ENCODE measurements around the gene RASA2.
"Not testable (repeated sequence)": the region's sequence is repeated elsewhere in the genome, so short reads cannot be mapped to it uniquely, and the experiment has no call there.

RASA2 gene

DNA sequence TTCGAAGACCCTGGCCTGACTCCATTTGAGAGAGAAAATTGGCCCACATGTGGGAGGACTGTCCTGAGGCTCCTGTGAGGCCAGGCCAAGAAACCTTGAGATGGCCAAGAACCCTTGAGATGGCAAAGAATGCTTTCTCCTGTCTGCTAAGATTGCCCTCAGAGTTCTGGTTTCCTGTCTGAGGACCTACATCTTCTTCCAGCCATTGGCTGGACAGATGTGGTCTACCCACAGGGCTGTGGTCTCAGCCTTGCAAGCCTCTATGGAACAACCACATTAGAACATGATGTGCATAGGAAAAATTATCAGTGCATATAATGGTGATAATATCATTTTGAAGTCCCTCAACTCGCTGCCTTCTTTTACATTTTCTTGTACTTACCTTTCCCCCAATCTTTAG, 10.8 kb upstream of the RASA2 start:
- TF ChIP-seq, protein P1, sequence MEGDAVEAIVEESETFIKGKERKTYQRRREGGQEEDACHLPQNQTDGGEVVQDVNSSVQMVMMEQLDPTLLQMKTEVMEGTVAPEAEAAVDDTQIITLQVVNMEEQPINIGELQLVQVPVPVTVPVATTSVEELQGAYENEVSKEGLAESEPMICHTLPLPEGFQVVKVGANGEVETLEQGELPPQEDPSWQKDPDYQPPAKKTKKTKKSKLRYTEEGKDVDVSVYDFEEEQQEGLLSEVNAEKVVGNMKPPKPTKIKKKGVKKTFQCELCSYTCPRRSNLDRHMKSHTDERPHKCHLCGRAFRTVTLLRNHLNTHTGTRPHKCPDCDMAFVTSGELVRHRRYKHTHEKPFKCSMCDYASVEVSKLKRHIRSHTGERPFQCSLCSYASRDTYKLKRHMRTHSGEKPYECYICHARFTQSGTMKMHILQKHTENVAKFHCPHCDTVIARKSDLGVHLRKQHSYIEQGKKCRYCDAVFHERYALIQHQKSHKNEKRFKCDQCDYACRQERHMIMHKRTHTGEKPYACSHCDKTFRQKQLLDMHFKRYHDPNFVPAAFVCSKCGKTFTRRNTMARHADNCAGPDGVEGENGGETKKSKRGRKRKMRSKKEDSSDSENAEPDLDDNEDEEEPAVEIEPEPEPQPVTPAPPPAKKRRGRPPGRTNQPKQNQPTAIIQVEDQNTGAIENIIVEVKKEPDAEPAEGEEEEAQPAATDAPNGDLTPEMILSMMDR (IDR thresholded peaks at IDR 0.05; ENCODE audit: low read depth, low read length), result no peak
- DNase-seq (ENCODE audit: extremely low read depth, low read depth), result no peak

DNA sequence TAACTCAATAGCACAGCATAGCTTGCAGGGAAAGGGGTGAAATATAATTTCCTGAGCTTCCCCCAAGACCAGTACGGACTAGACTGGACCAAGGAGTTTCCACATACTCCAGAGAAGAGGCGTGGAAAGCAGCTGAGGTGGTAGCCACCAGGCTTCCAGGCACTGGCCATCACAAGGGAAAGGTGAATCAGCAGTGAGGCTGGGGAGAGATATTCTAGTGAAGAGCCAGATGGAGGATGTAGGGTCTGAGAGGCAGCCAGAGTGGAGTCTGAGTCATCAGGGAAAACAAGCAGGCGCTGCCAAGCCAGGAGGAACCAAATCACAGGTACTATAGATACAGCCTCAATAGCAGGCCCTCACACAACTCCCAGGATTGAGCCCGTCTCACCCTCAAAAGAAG, 9.6 kb upstream of the RASA2 start:
- TF ChIP-seq, protein P1 (IDR thresholded peaks at IDR 0.05; ENCODE audit: low read depth, low read length), result no peak
- no peak for DNase-seq (ENCODE audit: extremely low read depth, low read depth)

DNA sequence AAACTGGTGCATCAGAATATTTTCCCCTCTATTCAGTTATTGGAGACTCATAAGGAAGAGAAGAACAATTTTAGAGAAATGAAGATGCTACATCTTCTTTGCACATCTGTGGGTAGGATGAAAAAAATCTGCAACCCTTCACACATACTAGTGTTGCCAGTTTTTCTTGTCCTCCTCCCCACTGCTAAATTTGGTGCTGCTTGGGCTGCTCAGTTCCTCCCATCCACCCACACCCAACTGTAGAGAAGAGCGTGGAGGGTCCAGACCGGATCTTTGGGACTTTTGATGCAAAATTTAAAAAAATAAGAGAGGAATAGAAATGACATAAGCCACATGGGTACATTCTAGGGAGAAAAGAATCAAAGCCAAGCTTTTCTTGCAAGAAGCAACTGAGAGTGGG, 8.7 kb upstream of the RASA2 start:
- TF ChIP-seq, protein P1 (IDR thresholded peaks at IDR 0.05; ENCODE audit: low read depth, low read length), result no peak
- no peak for DNase-seq (ENCODE audit: extremely low read depth, low read depth)

DNA sequence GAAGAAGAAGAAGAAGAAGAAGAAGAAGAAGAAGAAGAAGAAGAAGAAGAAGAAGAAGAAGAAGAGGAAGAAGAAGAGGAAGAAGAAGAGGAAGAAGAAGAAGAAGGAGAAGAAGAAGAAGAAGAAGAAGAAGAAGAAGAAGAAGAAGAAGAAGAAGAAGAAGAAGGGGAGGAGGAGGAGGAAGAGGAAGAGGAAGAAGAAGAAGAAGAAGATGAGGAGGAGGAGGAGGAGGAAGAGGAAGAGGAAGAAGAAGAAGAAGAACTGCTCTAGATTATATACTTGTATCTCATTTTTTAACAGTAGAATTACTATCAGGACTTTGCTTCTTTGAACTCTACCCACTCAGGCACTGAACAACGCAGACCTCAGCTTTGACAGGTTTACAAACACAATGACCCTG, 8.0 kb upstream of the RASA2 start:
- DNase-seq (ENCODE audit: extremely low read depth, low read depth), result not testable (repeated sequence)

DNA sequence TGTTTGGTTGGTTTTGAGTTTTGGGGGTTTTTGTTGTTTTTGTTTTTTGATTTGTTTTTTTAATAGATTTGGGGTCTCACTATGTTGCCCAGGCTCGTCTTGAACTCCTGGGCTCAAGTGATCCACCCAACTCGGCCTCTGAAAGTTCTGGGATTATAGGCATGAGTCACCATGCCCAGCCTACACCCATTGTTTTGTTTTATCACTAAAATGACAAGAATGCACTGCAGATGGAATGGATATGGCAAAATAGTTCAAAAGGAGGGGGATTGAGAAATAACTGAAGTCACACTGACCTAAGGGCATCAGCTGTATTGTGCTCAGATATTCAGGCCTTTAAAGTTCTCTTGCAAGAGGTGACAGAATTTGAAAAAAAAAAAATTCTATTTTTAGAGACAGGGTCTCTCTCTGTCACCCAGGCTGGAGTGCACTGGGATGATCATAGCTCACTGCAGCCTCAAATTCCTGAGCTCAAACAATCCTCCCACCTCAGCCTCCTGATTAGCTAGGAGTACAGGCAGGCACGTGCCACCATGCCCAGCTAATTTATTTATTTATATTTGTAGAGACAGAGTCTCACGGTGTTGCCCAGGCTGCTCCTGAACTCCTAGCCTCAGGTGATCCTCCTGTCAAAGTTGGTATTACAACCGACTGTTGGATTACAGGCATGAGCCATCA, 4.4 kb upstream of the RASA2 start:
- DNase-seq (ENCODE audit: extremely low read depth, low read depth), result peak; percentile 61
- TF ChIP-seq, protein P1 (IDR thresholded peaks at IDR 0.05; ENCODE audit: low read depth, low read length), result no peak

DNA sequence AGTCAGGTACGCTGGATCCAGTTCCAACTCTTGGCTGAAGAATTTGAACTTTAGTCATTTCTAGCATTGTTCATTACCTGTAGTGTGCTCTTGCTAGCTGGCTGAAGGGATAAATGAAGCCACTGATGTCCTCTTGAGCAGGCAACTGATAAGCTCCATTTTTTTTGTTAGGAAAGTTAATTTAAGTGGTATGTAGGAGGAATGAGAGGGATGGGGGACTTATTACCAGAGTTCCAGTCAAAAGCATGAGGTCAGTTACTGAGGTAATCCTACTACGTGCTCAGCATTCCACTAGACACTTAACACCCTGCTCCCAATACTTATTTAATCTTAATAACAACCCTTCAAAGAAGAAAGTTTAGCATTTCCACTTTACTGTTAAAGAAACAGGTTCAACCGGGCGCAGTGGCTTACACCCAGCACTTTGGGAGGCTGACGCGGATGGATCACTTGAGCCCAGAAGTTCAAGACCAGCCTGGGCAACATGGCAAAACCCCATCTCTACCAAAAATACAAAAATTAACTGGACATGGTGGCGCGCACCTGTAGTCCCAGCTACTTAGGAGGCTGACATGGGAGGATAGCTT, 2.0 kb upstream of the RASA2 start:
- TF ChIP-seq, protein P1 (IDR thresholded peaks at IDR 0.05; ENCODE audit: low read depth, low read length), result no peak
- no peak for DNase-seq (ENCODE audit: extremely low read depth, low read depth)

DNA sequence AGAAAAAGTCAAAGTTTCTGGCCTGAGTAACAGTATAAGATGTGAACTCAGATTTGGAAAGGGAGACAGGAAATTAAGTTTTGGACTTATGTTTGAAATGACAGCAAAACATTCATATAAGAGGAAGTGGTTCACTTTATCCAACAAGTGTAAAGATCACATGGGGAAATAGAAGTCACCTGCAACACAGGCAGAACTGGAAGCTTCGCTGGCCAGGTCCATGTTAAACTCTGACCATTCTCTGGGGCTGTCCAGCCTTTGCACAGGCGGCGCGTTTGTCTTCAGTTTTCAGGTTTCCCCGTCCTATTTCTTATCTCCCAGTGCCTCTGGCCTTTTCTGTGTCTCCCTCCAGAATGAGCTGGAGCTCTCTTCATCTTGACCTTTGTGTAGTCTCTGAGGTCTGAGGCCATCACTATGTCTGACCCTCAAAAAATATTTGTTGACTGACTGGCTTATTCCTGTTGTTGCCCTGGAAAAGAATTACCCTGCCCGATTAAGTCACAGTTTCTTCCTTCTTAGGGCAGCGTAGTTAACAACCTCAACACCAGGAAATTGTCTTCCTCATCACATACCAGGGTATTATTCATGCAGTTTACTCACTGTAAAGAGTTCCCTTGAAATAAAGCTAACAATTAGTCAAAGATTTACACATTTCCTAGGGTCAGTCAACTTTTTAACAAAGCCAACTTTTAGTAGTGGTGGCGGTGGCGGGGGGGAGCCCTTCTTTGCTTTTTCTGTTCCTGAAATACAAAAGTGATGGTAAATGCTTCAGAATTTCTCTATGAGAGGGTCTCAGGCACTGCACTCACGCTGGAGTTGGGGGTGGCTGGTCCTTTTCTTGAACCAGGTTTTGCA, 959 bp upstream of the RASA2 start:
- TF ChIP-seq, protein P1 (IDR thresholded peaks at IDR 0.05; ENCODE audit: low read depth, low read length), result no peak
- no peak for DNase-seq (ENCODE audit: extremely low read depth, low read depth)
